ENCODE measurements around the gene HOXA7. TPM values are rescaled to one million over a fixed set of nuclear protein-coding genes. Genes with fewer than 3 reads are reported as not detected.

Gene HOXA7
- total and polyA plus RNA-seq, 4 donors, result 1.0 to 2.2 (median 1.4) TPM

GRCh38 chr7:27155816-27156507 is 513 bp downstream of the HOXA7 start:
- Histone ChIP-seq H3K9ac (ENCODE audit: insufficient read depth in 1 of 2, low read length in 2 of 2) (peak overlapping the region in 1 of 2 donors; percentile 43), H3K27me3 (ENCODE audit: control insufficient read depth in 3 of 3, insufficient read depth in 3 of 3, low read length in 2 of 3) (peaks cover 0 to 85% (median 60%) of the 10 kb centered on the region in 3 donors), H3K9me3 (ENCODE audit: control insufficient read depth in 4 of 4, insufficient read depth in 3 of 4, low read length in 3 of 4) (no peaks in the 10 kb centered on the region), H3K4me1 (ENCODE audit: control insufficient read depth in 5 of 5, insufficient read depth in 5 of 5, low read length in 5 of 5) (peaks cover 0 to 33% (median 4%) of the 10 kb centered on the region in 5 donors), H3K4me3 (peak overlapping the region; percentile 47), H3K27ac (ENCODE audit: low read depth in 1 of 2, low read length in 1 of 2) (peak overlapping the region in 1 of 2 donors; percentile 78), H3K36me3 (ENCODE audit: control insufficient read depth in 4 of 4, insufficient read depth in 4 of 4, low read length in 4 of 4) (no peaks in the 10 kb centered on the region)
- no peak for TF ChIP-seq CTCF (IDR thresholded peaks at IDR 0.05; ENCODE audit: control extremely low read depth, extremely low read depth)
- peak in 1 of 3 donors; percentile 59 for DNase-seq
- no peak for ATAC-seq (ENCODE audit: insufficient read depth, low FRiP score)
- WGBS, 2 donors, result 1 to 2% methylated on average over 52 to 63 of the region's 63 CpGs

GRCh38 chr7:27154901-27155815 is 1.3 kb downstream of the HOXA7 start:
- WGBS, 2 donors, result 21 to 35% methylated on average over 48 of the region's 48 CpGs
- H3K4me1 ChIP-seq (ENCODE audit: control insufficient read depth in 5 of 5, insufficient read depth in 5 of 5, low read length in 5 of 5), result peaks cover 0 to 36% (median 4%) of the 10 kb centered on the region in 5 donors
- H3K9me3 ChIP-seq (ENCODE audit: control insufficient read depth in 4 of 4, insufficient read depth in 3 of 4, low read length in 3 of 4), result no peaks in the 10 kb centered on the region
- H3K27ac ChIP-seq (ENCODE audit: low read depth in 1 of 2, low read length in 1 of 2), result peak overlapping the region in 1 of 2 donors; percentile 21
- TF ChIP-seq CTCF (IDR thresholded peaks at IDR 0.05; ENCODE audit: control extremely low read depth, extremely low read depth), result no peak
- no peaks in the 10 kb centered on the region for H3K36me3 ChIP-seq (ENCODE audit: control insufficient read depth in 4 of 4, insufficient read depth in 4 of 4, low read length in 4 of 4)
- peaks cover 0 to 87% (median 59%) of the 10 kb centered on the region in 3 donors for H3K27me3 ChIP-seq (ENCODE audit: control insufficient read depth in 3 of 3, insufficient read depth in 3 of 3, low read length in 2 of 3)
- H3K4me3 ChIP-seq, result no peak overlapping the region
- no peak for ATAC-seq (ENCODE audit: insufficient read depth, low FRiP score)
- H3K9ac ChIP-seq (ENCODE audit: insufficient read depth in 1 of 2, low read length in 2 of 2), result peak overlapping the region in 1 of 2 donors; percentile 33
- peak in 1 of 3 donors; percentile 35 for DNase-seq

- no peak for DNase-seq
- TF ChIP-seq CTCF (IDR thresholded peaks at IDR 0.05; ENCODE audit: control extremely low read depth, extremely low read depth), result no peak
- no peaks in the 10 kb centered on the region for H3K9me3 ChIP-seq (ENCODE audit: control insufficient read depth in 4 of 4, insufficient read depth in 3 of 4, low read length in 3 of 4)
- no peak overlapping the region for H3K27ac ChIP-seq (ENCODE audit: low read depth in 1 of 2, low read length in 1 of 2)
- H3K4me1 ChIP-seq (ENCODE audit: control insufficient read depth in 5 of 5, insufficient read depth in 5 of 5, low read length in 5 of 5), result peaks cover 0 to 43% (median 4%) of the 10 kb centered on the region in 5 donors
- no peak for ATAC-seq (ENCODE audit: insufficient read depth, low FRiP score)
- H3K27me3 ChIP-seq (ENCODE audit: control insufficient read depth in 3 of 3, insufficient read depth in 3 of 3, low read length in 2 of 3), result peaks cover 0 to 82% (median 51%) of the 10 kb centered on the region in 3 donors
- no peak overlapping the region for H3K4me3 ChIP-seq
- no peaks in the 10 kb centered on the region for H3K36me3 ChIP-seq (ENCODE audit: control insufficient read depth in 4 of 4, insufficient read depth in 4 of 4, low read length in 4 of 4)
- H3K9ac ChIP-seq (ENCODE audit: insufficient read depth in 1 of 2, low read length in 2 of 2), result no peak overlapping the region
- WGBS, 2 donors, result 64 to 65% methylated on average over 10 of the region's 10 CpGs
These were observed 2.1 kb downstream of the HOXA7 start for GRCh38 chr7:27154369-27154768.
